GM12878 (cell line): ENCODE measurements around the gene UVRAG. TPM values are rescaled to one million over a fixed set of nuclear protein-coding genes. Genes with fewer than 3 reads are reported as not detected.

Experiments
- ATAC-seq: fragments of 200-7000 bp; cut with Tn5 transposase; 3 replicates; pipeline ENCODE4 v1.9.1; 2020; ENCODE audit warnings: mild to moderate bottlenecking, moderate library complexity
- BruUV-seq: library from RNA; stranded (reverse); fragments of 400-500 nt; replicated peaks from 2 replicates; lab custom pipeline; 2021; lab: Mats Ljungman, UMichigan
- CTCF ChIA-PET: fragments of 300-600 bp; sonication (Branson Sonifier 250); formaldehyde crosslinking; extraction: SDS; loops from one replicate; lab custom pipeline; 2021; ENCODE audit warnings: inconsistent platforms; lab: Yijun Ruan, JAX
- POLR2A ChIA-PET: fragments of 350-600 bp; formaldehyde crosslinking; extraction: SDS; loops from one replicate; lab custom pipeline; 2021; ENCODE audit warnings: inconsistent platforms; lab: Charles Lee
- RAD21 ChIA-PET: fragments of 300-600 bp; sonication (Branson Sonifier 250); formaldehyde crosslinking; loops from one replicate; lab custom pipeline; 2023; ENCODE audit warnings: antibody characterized with exemption; ENCODE audit not compliant: unreplicated experiment; lab: Charles Lee
- SMC1A ChIA-PET: fragments of 300-600 bp; sonication (Branson Sonifier 250); formaldehyde crosslinking; loops from one replicate; lab custom pipeline; 2023; ENCODE audit not compliant: unreplicated experiment, uncharacterized antibody; lab: Charles Lee
- DNase-seq: peaks from one replicate; pipeline ENCODE4 v3.0.0-alpha.2; 2011; ENCODE audit warnings: low read depth, low spot score
- FAIRE-seq: peaks from 3 replicates; lab custom pipeline; 2011; peaks lifted over from hg19 to GRCh38; lab: Jason Lieb, UNC
- H2AFZ ChIP-seq: 2 replicates; pipeline ENCODE4 v1.6.0; 2011; ENCODE audit warnings: low read depth, low read length, control low read depth; ENCODE audit not compliant: control insufficient read depth
- H3K27ac ChIP-seq: 2 replicates; pipeline ENCODE4 v1.5.1; 2011; ENCODE audit warnings: control low read depth; ENCODE audit not compliant: control insufficient read depth, insufficient read depth
- H3K27me3 ChIP-seq, 2 experiments: replicated peaks in 1 of 2; 2 replicates each; pipeline versions ENCODE4 v1.6.0 to v1.6.1; 2011; ENCODE audit warnings: low read length in 1 of 2; ENCODE audit not compliant: control insufficient read depth in 2 of 2, insufficient read depth in 2 of 2
- H3K36me3 ChIP-seq, 2 experiments: 2 replicates each; pipeline ENCODE4 v1.5.1; 2011; ENCODE audit warnings: low read length in 1 of 2; ENCODE audit not compliant: control insufficient read depth in 2 of 2, insufficient read depth in 2 of 2
- H3K4me1 ChIP-seq: 2 replicates; pipeline ENCODE4 v1.6.1; 2011; ENCODE audit warnings: mild to moderate bottlenecking, low read length, moderate library complexity, mixed read lengths; ENCODE audit not compliant: control insufficient read depth, insufficient read depth
- H3K4me2 ChIP-seq: 2 replicates; pipeline ENCODE4 v1.6.0; 2011; ENCODE audit warnings: control low read depth; ENCODE audit not compliant: control insufficient read depth, insufficient read depth
- H3K4me3 ChIP-seq: fragments of 200-600 bp; sonication (generic); 2 replicates; pipeline ENCODE4 v1.5.1; 2016
- H3K79me2 ChIP-seq: 2 replicates; pipeline ENCODE4 v1.6.0; 2011; ENCODE audit warnings: low read length; ENCODE audit not compliant: control insufficient read depth, insufficient read depth
- H3K9ac ChIP-seq: 2 replicates; pipeline ENCODE4 v1.8.0; 2011; ENCODE audit warnings: low read length, control low read depth, mixed read lengths; ENCODE audit not compliant: control insufficient read depth, insufficient read depth
- H3K9me3 ChIP-seq: replicated peaks from 3 replicates; pipeline ENCODE4 v1.5.1; 2011; ENCODE audit warnings: mild to moderate bottlenecking, low read length; ENCODE audit not compliant: control insufficient read depth, insufficient read depth
- H4K20me1 ChIP-seq: 2 replicates; pipeline ENCODE4 v1.6.0; 2011; ENCODE audit not compliant: control insufficient read depth, insufficient read depth
- ASH2L ChIP-seq: fragments of 300-600, 200-600 bp; sonication (generic); IDR thresholded peaks from 2 replicates; pipeline ENCODE4 v1.6.1; 2017; ENCODE audit warnings: low read depth, mild to moderate bottlenecking, borderline replicate concordance
- MEF2A ChIP-seq: IDR thresholded peaks from 2 replicates; pipeline ENCODE4 v1.6.1; 2011; ENCODE audit warnings: low read depth, mild to moderate bottlenecking, low read length, moderate library complexity; ENCODE audit not compliant: insufficient read depth
- SPI1 ChIP-seq: IDR thresholded peaks from 2 replicates; pipeline ENCODE4 v1.6.1; 2011; ENCODE audit warnings: low read depth, mild to moderate bottlenecking, low read length, moderate library complexity, borderline replicate concordance; ENCODE audit not compliant: insufficient read depth
- WGBS: methylation state at CpG from one replicate; pipeline ENCODE4 v1.1.6; 2016; ENCODE audit warnings: low lambda C conversion rate; ENCODE audit not compliant: insufficient replicate concordance, insufficient coverage; ENCODE audit errors: missing lambda C conversion rate; 5-methylcytosine and 5-hydroxymethylcytosine counted together
- in situ Hi-C: fragments of 300-500 bp; cut with MboI; formaldehyde crosslinking; loops from 9 replicates; pipeline ENCODE4 v1.14.3; 2018; ENCODE audit warnings: mixed read lengths
- intact Hi-C: fragments of 100-400 bp; cut with micrococcal nuclease; formaldehyde crosslinking; loops from one replicate; pipeline ENCODE4 v1.14.2; 2022; ENCODE audit not compliant: unreplicated experiment
- polyA plus RNA-seq, 11 experiments: library from polyadenylated mRNA; depleted of rRNA in 4 of 11; unstranded in 6 of 11; stranded (reverse) in 5 of 11; fragments of >200 nt; fragmentation: Nextera tagmentation in 4 of 11; fragmentation: Illumina TruSeq in 1 of 11; extraction: Ambion mirVana in 4 of 11; extraction: Trizol in 1 of 11; gene quantifications; 1 replicate in 1 of 11; 2 replicates in 10 of 11; pipeline versions ENCODE4 v1.2.1 to v1.2.3, GENCODE V29; 2011 to 2016; ENCODE audit warnings: inconsistent platforms in 2 of 11, missing spikeins in 2 of 11, low read depth in 1 of 11
- total RNA-seq, 4 experiments: library from RNA; depleted of rRNA in 3 of 4; stranded (reverse); fragments of >200 nt in 3 of 4; fragmentation: Illumina TruSeq in 1 of 4; extraction: Trizol in 1 of 4; gene quantifications; 2 replicates each; pipeline versions ENCODE4 v1.2.1 to v1.2.3, GENCODE V29; 2013 to 2021
- TF ChIP-seq, protein P1 (sequence below): IDR thresholded peaks from 2 replicates; pipeline ENCODE4 v1.6.1; 2011; ENCODE audit warnings: borderline replicate concordance, low read depth, mild to moderate bottlenecking, moderate library complexity, low read length; ENCODE audit not compliant: insufficient read depth, poor library complexity, severe bottlenecking
- TF ChIP-seq, protein P2 (sequence below): fragments of 150-350 bp; IDR thresholded peaks from 2 replicates; pipeline ENCODE4 v1.6.1; 2014; ENCODE audit warnings: mild to moderate bottlenecking, low read depth, low read length
- TF ChIP-seq, protein P3 (sequence below): fragments of 450-650 bp; IDR thresholded peaks from 2 replicates; pipeline ENCODE4 v1.6.1; 2016; ENCODE audit warnings: mild to moderate bottlenecking
- TF ChIP-seq, protein P4 (sequence below): fragments of 450-650 bp; formaldehyde crosslinking; IDR thresholded peaks from 2 replicates; pipeline ENCODE4 v1.4.0; 2020; ENCODE audit warnings: mild to moderate bottlenecking, moderate library complexity

UVRAG gene
- total and polyA plus RNA-seq, 10 of the 15 experiments (the other 5 are each of a cell fraction or from before 2014, with no cell fraction given) = 7.0 to 43.4 (median 37.0) TPM

DNA sequence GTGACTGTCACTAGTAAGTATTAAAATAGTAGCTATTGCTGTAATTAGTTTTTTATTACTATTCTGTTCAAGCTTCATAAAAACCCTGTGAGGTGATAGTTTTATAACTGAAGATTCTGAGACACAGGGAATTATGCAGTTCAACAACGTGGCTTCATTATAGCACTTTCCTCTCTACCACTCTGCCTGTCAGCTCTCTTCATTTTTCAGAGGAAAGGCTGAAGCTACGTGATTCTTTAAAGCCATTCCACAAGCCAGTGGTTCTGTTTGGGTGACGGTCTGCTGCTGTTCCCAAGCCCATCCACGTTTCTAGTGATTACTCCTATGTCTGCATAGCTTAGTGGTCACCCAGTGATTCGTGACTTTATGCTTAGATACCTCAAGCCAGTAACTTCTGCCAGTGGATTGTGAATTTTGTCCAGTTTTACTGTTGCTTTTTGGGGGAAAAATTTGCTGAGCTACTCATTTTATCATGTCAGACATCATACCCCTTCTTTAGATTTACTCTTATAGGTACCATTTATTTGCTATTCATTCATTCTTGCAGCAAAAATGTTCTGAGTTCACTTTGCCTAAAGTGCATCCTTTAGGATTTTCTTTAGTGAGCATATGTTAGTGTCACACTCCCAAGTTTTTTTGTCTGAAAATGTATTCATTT is 59.8 kb downstream of the UVRAG start:
- Histone ChIP-seq H4K20me1 (0 out of 2 replicates have a peak, but pooled peaks cover 3% of the 10 kb centered on the region), H3K4me1 (peaks cover 21% of the 10 kb centered on the region), H3K9me3 (no peaks in the 10 kb centered on the region; the same call in 2 of the 3 replicates), H3K4me2 (peak overlapping the region; percentile 46), H3K79me2 (peaks cover 55% of the 10 kb centered on the region), H3K36me3 (peaks cover 1 to 12% of the 10 kb centered on the region in 2 experiments; a peak in 3 of 4 replicates), H3K27ac (peak overlapping the region; percentile 26; the same call in 1 of the 2 replicates), H3K4me3 (no peak overlapping the region), H2AFZ (no peak overlapping the region), H3K27me3 (no peaks in the 10 kb centered on the region), H3K9ac (no peak overlapping the region)
- ChIA-PET CTCF (interaction anchor here (1.2 to 4.0 kb wide), 7 partner anchors 10 to 278 kb away, joined by 3 to 30 read pairs (median 15); no protein-coding TSS in a partner anchor), RAD21 (interaction anchor here (1.1 to 13.5 kb wide), 6 partner anchors 22 to 312 kb away, joined by 3 to 172 read pairs (median 12); no protein-coding TSS in a partner anchor), SMC1A (interaction anchor here (0.7 to 13.5 kb wide), 8 partner anchors 8 to 73 kb away, joined by 3 to 238 read pairs (median 12); no protein-coding TSS in a partner anchor), POLR2A (interaction anchor here (0.8 to 4.1 kb wide), 5 partner anchors 16 to 62 kb away, joined by 3 to 36 read pairs (median 5); partner anchors contain the start of gene UVRAG)
- no peak for FAIRE-seq
- TF ChIP-seq ASH2L = no peak
- TF ChIP-seq SPI1 = no peak
- TF ChIP-seq, protein P1, sequence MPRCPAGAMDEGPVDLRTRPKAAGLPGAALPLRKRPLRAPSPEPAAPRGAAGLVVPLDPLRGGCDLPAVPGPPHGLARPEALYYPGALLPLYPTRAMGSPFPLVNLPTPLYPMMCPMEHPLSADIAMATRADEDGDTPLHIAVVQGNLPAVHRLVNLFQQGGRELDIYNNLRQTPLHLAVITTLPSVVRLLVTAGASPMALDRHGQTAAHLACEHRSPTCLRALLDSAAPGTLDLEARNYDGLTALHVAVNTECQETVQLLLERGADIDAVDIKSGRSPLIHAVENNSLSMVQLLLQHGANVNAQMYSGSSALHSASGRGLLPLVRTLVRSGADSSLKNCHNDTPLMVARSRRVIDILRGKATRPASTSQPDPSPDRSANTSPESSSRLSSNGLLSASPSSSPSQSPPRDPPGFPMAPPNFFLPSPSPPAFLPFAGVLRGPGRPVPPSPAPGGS = no peak
- TF ChIP-seq, protein P2, sequence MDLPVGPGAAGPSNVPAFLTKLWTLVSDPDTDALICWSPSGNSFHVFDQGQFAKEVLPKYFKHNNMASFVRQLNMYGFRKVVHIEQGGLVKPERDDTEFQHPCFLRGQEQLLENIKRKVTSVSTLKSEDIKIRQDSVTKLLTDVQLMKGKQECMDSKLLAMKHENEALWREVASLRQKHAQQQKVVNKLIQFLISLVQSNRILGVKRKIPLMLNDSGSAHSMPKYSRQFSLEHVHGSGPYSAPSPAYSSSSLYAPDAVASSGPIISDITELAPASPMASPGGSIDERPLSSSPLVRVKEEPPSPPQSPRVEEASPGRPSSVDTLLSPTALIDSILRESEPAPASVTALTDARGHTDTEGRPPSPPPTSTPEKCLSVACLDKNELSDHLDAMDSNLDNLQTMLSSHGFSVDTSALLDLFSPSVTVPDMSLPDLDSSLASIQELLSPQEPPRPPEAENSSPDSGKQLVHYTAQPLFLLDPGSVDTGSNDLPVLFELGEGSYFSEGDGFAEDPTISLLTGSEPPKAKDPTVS = no peak
- TF ChIP-seq, protein P3, sequence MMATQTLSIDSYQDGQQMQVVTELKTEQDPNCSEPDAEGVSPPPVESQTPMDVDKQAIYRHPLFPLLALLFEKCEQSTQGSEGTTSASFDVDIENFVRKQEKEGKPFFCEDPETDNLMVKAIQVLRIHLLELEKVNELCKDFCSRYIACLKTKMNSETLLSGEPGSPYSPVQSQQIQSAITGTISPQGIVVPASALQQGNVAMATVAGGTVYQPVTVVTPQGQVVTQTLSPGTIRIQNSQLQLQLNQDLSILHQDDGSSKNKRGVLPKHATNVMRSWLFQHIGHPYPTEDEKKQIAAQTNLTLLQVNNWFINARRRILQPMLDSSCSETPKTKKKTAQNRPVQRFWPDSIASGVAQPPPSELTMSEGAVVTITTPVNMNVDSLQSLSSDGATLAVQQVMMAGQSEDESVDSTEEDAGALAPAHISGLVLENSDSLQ = no peak
- TF ChIP-seq MEF2A = no peak
- TF ChIP-seq, protein P4, sequence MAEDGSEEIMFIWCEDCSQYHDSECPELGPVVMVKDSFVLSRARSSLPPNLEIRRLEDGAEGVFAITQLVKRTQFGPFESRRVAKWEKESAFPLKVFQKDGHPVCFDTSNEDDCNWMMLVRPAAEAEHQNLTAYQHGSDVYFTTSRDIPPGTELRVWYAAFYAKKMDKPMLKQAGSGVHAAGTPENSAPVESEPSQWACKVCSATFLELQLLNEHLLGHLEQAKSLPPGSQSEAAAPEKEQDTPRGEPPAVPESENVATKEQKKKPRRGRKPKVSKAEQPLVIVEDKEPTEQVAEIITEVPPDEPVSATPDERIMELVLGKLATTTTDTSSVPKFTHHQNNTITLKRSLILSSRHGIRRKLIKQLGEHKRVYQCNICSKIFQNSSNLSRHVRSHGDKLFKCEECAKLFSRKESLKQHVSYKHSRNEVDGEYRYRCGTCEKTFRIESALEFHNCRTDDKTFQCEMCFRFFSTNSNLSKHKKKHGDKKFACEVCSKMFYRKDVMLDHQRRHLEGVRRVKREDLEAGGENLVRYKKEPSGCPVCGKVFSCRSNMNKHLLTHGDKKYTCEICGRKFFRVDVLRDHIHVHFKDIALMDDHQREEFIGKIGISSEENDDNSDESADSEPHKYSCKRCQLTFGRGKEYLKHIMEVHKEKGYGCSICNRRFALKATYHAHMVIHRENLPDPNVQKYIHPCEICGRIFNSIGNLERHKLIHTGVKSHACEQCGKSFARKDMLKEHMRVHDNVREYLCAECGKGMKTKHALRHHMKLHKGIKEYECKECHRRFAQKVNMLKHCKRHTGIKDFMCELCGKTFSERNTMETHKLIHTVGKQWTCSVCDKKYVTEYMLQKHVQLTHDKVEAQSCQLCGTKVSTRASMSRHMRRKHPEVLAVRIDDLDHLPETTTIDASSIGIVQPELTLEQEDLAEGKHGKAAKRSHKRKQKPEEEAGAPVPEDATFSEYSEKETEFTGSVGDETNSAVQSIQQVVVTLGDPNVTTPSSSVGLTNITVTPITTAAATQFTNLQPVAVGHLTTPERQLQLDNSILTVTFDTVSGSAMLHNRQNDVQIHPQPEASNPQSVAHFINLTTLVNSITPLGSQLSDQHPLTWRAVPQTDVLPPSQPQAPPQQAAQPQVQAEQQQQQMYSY (CRISPR knock-in tag) = no peak
- in situ Hi-C loops (no loop called here), intact Hi-C loops (no loop called here)
- 77% methylated on average over 5 of the region's 5 CpGs for WGBS
- no peak for ATAC-seq
- no TSS peak for BruUV-seq
- DNase-seq = no peak
